Putamen (tissue), 1 donor: ENCODE data around the gene DAGLA.

Experiments used
- DNase-seq: peaks from one replicate; pipeline ENCODE4 v3.0.0-alpha.2; 2016; ENCODE audit warnings: low spot score

Gene DAGLA

DNA sequence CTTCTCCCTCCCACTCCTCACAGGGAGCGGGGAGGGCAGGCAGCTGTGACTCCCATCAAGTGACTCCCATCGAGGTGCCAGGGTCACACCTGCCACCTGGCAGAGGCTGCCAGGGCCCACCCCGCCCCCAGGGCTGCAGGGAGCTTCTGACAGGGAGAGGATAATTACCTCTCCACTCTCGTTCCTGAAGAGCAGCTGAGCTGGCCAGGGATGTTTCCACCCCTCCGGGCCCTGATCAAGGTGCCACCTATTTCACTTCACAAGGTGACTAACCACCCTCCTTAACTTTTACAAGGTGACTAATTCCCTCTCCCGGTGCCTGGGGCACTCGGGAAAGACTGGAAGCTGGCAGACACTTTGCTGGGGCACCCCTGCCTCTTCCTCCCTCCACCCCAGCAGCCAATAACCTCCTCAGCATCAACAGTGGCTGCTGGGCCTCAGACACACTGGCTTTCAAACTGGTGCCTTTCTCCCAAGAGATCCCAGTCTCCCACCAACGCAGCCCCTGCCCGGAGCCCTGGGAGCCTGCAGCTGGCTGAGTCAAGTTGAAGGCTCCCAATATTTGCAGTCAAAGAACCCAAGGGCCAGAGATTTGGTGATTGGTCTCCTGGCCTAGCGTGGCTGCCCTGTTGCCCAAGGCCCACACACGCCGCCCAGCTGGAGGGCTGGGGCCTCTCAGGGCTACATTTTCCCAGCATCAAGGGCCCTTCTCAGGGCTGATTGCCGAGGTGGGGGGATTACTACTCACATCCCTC lies 50.2 kb downstream of the DAGLA start:
- no peak for DNase-seq

DNA sequence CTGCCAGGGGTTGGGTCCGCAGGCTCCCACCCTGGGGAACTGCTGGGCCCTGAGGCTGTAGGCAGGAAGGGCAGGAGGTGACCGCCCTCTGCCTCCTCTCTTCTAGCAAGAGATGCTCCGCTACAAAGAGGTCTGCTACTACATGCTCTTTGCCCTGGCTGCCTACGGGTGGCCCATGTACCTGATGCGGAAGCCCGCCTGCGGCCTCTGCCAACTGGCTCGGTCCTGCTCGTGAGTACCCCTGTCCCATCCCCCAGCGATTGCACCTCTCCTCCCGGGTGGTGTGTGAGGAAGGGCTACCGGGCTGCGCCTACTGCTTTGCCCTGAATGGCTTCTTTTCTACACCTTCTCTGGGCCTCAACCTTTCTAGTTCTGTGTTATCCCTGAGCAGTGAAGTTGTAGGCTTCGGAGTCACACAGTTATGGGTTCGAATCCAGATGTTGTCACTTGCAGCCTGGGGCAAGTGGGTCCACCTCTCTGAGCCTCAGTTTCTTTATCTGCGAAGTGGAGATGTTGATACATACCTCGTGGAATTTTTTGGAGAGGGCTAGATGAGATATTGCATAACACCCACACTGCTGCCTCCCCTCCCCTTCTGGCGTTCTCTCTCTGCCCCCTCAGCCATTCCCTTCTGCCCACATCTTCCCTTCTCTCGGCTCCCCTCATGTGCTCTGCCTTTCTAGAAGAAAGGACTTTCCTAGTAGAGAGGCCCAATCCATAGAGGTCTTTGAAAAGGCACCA lies 51.2 kb downstream of the DAGLA start:
- no peak for DNase-seq

DNA sequence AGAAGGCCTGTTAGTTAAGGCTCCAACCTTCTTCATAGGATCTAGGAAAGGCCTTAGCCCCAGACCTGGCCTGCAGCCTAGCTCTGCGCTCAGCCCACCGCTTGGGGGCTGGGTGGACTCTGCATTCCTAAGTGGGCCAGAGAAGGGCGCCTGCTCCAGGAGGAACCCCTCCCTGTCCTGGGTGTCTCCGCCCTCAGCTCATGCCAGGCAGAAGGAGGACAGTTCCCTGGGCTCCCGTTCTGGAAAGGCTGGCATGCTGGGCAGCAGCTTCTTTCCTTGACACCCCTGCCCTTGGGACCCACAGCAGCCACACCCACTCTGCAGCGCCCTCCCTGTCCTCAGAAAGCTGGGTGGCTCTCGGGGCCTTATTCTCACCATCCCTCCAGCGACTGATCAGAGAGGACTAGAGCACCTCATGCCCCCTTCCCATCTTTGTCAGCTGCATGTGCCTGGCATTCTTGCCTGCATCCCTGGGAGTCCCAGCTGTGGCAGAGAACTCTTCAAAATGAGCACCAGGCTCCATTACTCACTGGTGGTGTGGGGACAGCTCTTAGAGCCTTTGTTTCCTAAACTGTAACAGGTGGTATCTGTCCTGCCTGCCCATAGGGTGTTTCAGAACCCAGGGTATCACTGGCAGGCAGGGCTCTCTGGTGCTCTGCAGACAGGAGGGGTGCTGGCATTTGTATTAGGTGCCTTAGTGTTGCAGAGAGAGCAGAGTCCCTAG lies 51.9 kb downstream of the DAGLA start:
- DNase-seq = no peak

DNA sequence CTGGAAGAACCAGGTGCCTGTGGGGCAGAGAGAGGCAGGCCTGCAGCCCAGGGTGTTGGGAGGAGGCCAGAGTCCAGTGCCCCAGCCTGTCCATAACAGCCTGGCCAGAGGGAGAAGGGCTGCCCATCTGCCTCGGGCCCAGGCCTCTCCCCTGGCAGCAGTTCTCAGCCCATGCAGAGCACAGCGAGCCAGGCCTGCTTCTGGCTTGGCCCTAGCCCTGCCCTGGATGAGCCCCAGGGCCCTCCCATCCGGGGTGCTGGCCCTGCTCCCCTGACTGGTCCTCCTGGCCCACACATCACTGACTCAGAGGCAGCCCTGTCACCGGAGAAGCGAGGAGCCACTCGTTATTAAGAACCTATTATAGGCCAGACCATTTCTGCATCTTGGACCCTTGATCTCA lies 52.5 kb downstream of the DAGLA start:
- no peak for DNase-seq

DNA sequence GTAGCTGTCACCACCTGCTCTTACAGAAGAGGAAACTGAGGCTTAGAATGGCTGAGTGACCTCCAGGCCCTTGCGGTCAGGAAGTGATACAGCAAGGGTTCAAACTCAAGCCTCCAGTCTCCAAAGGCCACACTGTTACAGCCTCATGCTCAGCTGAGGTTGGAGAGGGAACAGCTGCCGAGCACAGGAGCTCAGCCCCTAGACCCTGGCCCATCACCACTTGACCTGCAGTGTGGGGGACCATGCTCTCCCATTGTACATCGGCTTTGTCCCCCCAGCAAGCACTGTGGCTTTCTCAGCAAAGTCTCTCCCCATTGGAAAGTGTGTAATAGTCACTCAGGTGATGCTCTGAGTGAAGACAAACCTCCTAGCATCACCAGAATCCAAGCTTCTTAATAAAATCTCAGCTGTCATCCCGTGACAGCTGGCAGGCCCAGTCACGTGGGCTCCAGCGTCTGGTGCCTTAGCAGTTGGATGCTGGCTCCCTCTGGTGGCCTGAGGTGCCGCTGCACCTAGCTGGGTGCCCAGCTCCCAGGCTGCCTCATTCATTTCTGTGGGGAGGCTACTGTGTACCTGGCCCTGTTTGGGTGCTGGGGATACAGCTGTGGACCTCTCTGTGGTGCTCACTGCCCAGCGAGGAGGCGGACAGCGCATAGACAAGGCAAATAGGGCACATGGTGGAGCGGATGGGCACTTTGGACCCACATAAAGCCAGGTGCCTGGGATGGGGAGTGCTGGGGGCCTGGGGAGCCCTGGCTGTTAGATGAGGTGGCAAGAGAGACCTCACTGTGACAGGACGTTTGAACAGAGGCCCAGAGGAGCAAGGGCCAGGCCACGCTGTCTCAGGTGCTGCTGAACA lies 53.2 kb downstream of the DAGLA start:
- DNase-seq = peak; percentile 90

DNA sequence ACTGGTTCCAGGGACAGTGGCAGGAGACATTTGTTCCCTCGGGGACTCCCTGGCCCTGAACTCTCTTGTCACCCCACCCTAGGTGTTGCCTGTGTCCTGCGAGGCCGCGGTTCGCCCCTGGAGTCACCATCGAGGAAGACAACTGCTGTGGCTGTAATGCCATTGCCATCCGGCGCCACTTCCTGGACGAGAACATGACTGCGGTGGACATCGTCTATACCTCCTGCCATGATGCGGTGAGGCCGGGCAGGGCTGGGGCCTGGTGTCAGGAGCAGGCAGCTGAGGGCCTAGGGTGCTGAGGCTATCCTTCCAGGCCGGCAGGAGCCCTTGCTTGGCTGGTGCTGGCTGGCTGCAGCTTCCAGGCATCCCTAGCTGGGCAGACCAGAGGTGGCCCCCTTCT lies 54.6 kb downstream of the DAGLA start:
- DNase-seq = no peak

DNA sequence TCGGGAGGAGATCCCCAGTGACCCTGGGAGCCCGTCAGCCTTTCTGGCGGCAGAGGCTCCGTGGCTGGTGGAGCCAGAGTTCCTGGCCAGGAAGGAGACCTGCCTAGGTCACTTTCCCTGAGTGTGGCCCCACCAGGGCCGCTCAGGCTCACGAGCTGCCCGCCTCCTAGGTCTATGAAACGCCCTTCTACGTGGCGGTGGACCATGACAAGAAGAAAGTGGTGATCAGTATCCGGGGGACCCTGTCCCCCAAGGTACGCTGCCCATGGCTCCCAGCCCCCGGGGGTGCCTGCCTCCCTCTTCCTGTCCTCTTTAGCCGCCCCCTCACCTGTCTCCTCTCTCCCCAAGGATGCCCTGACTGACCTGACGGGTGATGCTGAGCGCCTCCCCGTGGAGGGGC lies 55.2 kb downstream of the DAGLA start:
- no peak for DNase-seq

DNA sequence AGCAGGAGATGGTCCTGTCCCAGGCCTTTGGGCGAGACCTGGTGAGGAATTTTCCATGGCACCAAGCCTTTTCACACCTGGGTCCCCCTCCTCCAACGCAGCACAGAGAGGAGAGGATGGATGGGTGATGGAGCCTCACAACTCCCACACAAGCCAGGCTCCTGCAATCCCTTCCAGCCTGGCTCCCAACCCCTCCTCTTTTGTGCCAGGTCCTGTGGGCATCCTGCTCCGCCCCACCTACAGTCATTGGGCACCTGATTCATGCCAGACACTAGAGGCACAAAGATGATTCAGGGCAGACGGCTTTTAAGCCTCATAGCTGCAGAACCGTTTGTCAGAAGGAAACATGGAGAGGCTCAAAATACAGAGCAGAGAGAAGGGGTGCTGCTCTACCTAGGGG lies 56.1 kb downstream of the DAGLA start:
- no peak for DNase-seq

DNA sequence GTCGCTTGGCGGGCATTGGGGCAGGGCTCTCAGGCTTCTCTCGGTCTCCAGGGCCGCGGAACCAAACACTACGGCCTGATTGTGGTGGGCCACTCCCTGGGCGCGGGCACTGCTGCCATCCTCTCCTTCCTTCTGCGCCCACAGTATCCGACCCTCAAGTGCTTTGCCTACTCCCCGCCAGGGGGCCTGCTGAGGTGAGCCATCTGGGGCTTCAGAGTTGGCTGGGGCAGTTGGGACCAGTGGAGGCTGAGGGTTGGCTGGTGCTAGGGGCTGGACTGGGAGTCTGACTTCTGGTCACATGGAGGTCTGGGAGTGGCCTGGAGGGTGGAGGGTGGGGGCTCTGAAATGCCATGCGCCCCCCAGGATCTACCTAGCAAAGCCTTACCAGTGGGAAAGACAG lies 56.9 kb downstream of the DAGLA start:
- DNase-seq = no peak

DNA sequence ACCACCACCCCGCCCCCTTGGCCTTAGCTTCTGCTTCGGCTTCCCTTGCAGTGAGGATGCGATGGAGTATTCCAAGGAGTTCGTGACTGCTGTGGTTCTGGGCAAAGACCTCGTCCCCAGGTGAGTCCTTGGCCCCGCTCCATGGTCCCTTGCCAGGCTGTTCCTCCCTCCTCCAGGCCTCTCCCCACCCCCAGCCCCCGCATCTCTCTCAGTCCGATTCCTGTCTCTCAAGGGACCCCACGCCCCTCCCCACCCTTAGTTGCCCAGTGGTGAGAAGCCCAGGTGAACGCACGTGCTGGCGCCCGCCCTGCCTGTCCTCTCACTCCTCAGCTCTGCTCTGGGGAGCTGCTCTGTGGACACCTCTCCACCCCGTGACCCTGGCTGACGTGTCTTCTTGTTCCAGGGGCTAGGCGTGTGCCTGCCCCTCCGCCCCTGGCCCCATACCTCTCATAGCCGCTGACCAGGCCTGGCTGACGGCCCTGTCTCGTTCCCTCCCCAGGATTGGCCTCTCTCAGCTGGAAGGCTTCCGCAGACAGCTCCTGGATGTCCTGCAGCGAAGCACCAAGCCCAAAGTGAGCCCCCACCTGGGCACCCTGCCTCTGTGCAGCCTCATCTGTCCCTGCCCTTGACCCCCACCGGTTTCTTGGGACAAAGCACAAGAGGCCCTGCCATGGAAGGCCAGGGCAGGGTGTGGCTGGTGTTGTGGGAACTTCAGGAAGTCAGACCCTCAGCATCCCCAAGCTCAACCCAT lies 57.6 kb downstream of the DAGLA start:
- no peak for DNase-seq

DNA sequence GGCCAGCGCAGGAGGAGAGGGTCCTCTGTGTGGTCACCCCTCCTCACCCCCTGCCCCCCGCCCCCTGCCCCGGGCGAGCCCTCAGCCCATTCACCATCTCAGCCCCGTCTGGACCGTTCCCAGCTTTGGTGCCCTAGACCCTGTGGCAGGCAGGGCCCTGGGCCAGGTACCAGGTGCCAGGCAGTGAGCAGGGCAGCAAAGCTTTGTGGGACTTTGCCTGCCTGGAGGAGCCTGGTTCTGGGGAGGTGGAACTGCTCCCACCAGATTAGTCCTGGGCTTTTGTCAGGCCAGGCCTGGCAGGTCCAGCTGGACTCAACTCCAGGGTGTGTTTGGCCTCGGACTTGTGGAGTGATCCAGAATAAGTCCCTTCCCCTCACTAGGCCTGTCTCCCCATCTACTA lies 58.6 kb downstream of the DAGLA start:
- DNase-seq = no peak

DNA sequence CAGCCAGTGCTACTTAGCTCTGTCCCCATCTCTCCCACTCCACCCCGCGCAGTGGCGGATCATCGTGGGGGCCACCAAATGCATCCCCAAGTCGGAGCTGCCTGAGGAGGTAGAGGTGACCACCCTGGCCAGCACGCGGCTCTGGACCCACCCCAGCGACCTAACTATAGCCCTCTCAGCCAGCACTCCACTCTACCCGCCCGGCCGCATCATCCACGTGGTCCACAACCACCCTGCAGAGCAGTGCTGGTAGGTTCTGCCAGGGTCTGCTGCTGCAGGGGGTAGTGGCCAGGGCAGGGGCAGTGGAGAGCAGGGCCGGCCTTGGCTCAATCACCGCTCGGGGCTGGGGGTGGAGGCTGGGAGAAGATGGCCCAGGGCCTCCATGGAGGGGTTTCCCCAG lies 59.2 kb downstream of the DAGLA start:
- no peak for DNase-seq

DNA sequence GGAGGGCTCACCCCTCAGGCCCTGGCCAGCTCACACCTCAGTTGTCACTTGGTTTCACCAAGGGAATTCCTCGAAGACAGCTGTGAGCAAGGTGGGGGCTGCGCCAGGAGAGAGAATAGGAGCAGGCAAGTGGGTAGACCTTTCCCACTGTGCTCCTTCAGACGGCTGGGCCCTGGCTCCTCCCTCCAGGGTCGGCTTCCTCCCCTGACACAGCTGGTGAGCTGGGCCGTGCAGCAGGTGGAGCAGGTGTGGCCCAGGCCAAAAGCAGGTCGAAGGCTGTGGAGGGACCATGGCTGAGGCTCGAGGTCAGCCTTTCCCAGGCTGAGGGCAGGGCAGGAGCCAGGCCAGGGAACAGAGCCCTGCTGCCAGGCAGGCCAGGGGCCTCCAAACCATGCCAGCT lies 59.8 kb downstream of the DAGLA start:
- DNase-seq = no peak

DNA sequence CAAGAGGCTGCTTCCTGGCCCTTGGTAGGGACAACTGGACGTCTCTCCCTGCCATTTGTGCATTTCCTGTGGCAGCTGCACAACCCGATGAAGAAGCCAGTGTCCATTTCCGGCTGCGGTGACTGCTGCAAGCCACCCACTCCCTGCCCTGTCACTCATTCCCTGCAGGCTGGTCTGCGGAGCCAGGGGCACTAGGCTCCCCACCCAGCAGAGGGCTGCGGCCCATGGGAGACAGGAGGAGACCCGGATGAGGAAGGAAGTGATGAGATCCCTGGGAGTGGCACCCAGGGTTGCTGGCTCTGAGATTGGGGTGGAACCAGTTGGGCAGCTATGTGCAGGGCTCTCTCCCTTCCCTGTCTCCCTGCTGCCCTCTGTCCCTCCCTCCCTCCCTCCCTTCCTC lies 62.2 kb downstream of the DAGLA start:
- DNase-seq = no peak

DNA sequence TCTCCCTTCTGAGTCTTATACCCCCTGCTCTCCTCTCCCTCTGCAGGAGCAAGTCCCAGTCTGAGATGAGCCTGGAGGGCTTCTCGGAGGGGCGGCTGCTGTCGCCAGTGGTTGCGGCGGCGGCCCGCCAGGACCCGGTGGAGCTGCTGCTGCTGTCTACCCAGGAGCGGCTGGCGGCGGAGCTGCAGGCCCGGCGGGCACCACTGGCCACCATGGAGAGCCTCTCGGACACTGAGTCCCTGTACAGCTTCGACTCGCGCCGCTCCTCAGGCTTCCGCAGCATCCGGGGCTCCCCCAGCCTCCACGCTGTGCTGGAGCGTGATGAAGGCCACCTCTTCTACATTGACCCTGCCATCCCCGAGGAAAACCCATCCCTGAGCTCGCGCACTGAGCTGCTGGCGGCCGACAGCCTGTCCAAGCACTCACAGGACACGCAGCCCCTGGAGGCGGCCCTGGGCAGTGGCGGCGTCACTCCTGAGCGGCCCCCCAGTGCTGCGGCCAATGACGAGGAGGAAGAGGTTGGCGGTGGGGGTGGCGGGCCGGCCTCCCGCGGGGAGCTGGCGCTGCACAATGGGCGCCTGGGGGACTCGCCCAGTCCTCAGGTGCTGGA lies 63.4 kb downstream of the DAGLA start:
- DNase-seq = no peak

DNA sequence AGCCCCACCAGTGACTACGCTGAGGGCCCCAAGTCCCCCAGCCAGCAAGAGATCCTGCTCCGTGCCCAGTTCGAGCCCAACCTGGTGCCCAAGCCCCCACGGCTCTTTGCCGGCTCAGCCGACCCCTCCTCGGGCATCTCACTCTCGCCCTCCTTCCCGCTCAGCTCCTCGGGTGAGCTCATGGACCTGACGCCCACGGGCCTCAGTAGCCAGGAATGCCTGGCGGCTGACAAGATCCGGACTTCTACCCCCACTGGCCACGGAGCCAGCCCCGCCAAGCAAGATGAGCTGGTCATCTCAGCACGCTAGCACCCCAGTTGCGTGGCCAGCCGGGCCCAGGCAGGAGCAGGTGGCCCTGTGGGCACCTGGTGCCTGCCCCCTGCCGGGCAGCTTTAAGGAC lies 64.0 kb downstream of the DAGLA start:
- no peak for DNase-seq

DNA sequence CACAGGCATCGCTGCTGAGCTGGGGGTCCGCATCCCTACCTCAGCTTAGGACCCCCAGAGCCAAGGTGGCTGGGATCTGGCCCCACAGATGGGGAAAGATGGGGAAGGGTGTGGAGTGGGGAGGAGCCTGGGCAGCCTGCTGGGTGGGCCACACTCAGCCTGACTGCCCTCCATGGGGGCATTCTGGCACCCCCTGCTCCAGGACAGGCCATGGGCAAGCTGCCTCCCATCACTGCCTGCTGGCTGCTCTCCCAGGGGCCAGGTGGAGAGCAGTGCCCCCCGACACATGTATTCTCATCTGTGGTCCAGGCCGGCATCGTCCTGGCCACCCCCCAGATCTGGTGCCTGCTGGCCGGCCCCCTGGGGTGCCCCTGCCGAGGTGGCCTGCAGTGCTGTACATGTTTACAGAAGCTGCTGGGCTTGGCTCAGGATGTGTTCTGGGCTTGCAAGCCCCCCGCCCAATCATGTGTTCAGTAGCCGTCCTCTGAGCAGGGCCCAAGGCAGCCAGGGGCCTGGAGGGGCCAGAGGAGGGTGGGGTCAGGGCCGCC lies 64.5 kb downstream of the DAGLA start:
- DNase-seq = no peak

DNA sequence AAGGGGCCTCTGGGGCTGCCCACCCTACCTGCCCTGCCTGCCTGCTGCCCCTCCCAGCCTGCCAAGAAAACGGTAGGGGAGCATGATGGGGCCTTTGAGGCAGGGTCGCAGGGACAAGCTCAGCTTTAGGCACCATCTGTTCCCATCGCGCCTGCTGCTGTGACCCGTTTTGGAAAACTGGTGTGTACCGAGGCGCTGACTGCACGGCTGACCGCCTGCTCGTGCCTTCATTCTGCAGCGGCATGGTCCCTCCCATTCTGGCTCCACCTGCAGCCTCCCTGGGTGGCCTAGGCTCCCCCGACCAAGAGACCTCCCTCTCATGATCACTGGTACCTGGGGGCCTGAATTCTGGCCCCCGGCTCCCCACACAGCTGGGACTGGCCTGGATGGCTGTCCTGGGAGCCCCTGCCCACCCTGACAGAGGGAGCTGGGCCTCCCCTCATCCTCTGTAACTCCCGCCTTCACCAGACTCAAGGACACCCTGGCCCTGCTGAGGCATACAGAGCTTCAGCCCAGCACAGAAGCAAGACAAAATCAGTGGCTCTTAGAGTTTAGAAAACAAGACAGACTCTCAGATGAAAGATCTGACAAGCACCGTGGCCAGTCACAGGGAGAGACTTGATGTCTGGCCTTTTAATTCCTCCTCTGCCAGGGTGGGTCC lies 65.7 kb downstream of the DAGLA start:
- no peak for DNase-seq

DNA sequence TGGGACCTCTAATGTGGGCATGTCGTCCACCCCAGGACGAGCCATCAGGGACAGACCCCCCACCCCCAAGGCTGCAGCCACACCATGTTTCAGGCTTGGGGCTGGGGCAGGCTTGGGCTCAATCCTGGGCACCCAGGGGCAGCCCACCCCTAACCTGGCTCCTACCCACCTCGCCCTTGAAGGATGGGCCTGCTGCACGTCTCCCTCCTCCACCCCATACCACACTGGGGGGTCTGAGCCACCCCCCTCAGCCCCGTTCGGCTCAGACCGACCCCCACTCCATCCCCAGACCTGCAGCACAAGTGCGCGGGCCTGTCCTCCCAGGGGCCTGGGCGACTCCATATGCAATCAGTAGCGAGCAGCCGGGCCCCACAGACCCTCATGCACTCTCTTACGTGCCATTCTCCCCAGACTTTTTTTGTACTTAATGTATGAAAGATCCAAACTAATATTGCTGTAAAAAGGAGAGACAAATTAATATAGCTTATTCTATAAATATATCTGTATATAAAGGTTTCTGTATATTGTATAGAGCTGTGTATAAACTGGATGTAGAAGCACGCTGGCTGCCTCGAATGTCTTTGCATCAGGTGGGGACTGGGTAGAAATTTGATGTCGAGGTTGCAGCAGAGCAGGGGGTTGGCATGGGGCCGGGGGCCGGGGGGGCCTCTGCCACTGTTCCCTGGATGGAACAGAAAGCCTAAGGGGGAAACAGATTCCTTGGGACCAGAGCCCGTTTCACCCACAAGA lies 66.4 kb downstream of the DAGLA start:
- no peak for DNase-seq
